Endodermal cell (in vitro differentiated cells): ENCODE measurements around the gene OGG1. TPM values are rescaled to one million over a fixed set of nuclear protein-coding genes. Genes with fewer than 3 reads are reported as not detected.

Source experiments
- DNase-seq: peaks from one replicate; pipeline ENCODE4 v3.0.0-alpha.2; 2017
- H3K27ac ChIP-seq: 2 replicates; pipeline ENCODE4 v1.5.1; 2013; ENCODE audit warnings: mild to moderate bottlenecking, low read depth, low read length, moderate library complexity
- H3K27me3 ChIP-seq: 2 replicates; pipeline ENCODE4 v1.6.1; 2013; ENCODE audit warnings: mild to moderate bottlenecking, low read length, moderate library complexity; ENCODE audit not compliant: insufficient read depth, control insufficient read depth, poor library complexity, severe bottlenecking
- H3K36me3 ChIP-seq: 2 replicates; pipeline ENCODE4 v1.7.0; 2013; ENCODE audit warnings: mild to moderate bottlenecking, low read length, moderate library complexity; ENCODE audit not compliant: control insufficient read depth, insufficient read depth
- H3K4me1 ChIP-seq: one replicate; pipeline ENCODE4 v1.7.0; 2013; ENCODE audit warnings: low read length; ENCODE audit not compliant: control insufficient read depth, insufficient read depth
- H3K4me3 ChIP-seq: 2 replicates; pipeline ENCODE4 v1.5.1; 2013; ENCODE audit warnings: mild to moderate bottlenecking, low read length, moderate library complexity
- H3K9ac ChIP-seq: 2 replicates; pipeline ENCODE4 v1.6.1; 2013; ENCODE audit warnings: mild to moderate bottlenecking, low read length, moderate library complexity; ENCODE audit not compliant: poor library complexity, severe bottlenecking; ENCODE audit errors: extremely low read depth
- H3K9me3 ChIP-seq: 2 replicates; pipeline ENCODE4 v1.6.1; 2013; ENCODE audit warnings: mild to moderate bottlenecking, low read length, moderate library complexity; ENCODE audit not compliant: control insufficient read depth
- H3K27ac Mint-ChIP-seq: 2 replicates; pipeline ENCODE4 v1.8.0; 2020; ENCODE audit warnings: mixed read lengths
- H3K27me3 Mint-ChIP-seq: 2 replicates; pipeline ENCODE4 v1.8.0; 2021; ENCODE audit warnings: mild to moderate bottlenecking, mixed read lengths; ENCODE audit not compliant: insufficient read depth
- H3K36me3 Mint-ChIP-seq: 2 replicates; pipeline ENCODE4 v1.8.0; 2020; ENCODE audit warnings: low read depth, mixed read lengths
- H3K4me1 Mint-ChIP-seq: 2 replicates; pipeline ENCODE4 v1.8.0; 2020; ENCODE audit warnings: mixed read lengths
- H3K4me3 Mint-ChIP-seq: 2 replicates; pipeline ENCODE4 v1.8.0; 2020; ENCODE audit warnings: mild to moderate bottlenecking, moderate library complexity, mixed read lengths
- H3K9me3 Mint-ChIP-seq: 2 replicates; pipeline ENCODE4 v1.8.0; 2020; ENCODE audit warnings: mild to moderate bottlenecking, mixed read lengths
- WGBS, 2 experiments: methylation state at CpG; one replicate each; pipeline versions ENCODE4 v1.1.5 to v1.1.7; 2013; ENCODE audit warnings: missing lambda C conversion rate in 2 of 2, mixed read lengths in 1 of 2; ENCODE audit not compliant: insufficient coverage in 1 of 2, insufficient read length in 1 of 2; 5-methylcytosine and 5-hydroxymethylcytosine counted together
- total RNA-seq, 2 donors: library from RNA; stranded (reverse); fragmentation: NEBNext Ultra II Directional in 1 of 2; extraction: Animal tissue kit (Norgen Biotek cat#: 25700) in 1 of 2; gene quantifications; 2 replicates in 1 of 2; 3 replicates in 1 of 2; pipeline ENCODE4 v1.2.1, GENCODE V29; 2021
- TF ChIP-seq, protein P1 (sequence below): fragments of 200-600 bp; sonication (generic); conservative IDR thresholded peaks from 2 replicates; pipeline ENCODE4 v1.5.0; 2021; ENCODE audit warnings: antibody characterized with exemption, mild to moderate bottlenecking

The OGG1 gene
- total RNA-seq, 2 donors from 2014 or later, result 28.6 to 34.0 TPM

GRCh38 chr3:9803494-9803893, 53.7 kb downstream of the OGG1 start:
- Mint-ChIP-seq H3K4me1 (peaks cover 1% of the 10 kb centered on the region), H3K4me3 (no peak overlapping the region), H3K27ac (no peak overlapping the region), H3K36me3 (peaks cover 70% of the 10 kb centered on the region), H3K27me3 (no peaks in the 10 kb centered on the region), H3K9me3 (no peaks in the 10 kb centered on the region)
- Histone ChIP-seq H3K27me3 (no peaks in the 10 kb centered on the region), H3K9ac (no peak overlapping the region), H3K4me1 (no peaks in the 10 kb centered on the region), H3K27ac (no peak overlapping the region), H3K36me3 (peaks cover 82% of the 10 kb centered on the region), H3K9me3 (no peaks in the 10 kb centered on the region), H3K4me3 (no peak overlapping the region)
- DNase-seq, result no peak
- 100% methylated on average over 1 of the region's 1 CpG; no CpG with 5 or more reads in 1 of the 2 experiments for WGBS, 2 experiments
- TF ChIP-seq, protein P1, sequence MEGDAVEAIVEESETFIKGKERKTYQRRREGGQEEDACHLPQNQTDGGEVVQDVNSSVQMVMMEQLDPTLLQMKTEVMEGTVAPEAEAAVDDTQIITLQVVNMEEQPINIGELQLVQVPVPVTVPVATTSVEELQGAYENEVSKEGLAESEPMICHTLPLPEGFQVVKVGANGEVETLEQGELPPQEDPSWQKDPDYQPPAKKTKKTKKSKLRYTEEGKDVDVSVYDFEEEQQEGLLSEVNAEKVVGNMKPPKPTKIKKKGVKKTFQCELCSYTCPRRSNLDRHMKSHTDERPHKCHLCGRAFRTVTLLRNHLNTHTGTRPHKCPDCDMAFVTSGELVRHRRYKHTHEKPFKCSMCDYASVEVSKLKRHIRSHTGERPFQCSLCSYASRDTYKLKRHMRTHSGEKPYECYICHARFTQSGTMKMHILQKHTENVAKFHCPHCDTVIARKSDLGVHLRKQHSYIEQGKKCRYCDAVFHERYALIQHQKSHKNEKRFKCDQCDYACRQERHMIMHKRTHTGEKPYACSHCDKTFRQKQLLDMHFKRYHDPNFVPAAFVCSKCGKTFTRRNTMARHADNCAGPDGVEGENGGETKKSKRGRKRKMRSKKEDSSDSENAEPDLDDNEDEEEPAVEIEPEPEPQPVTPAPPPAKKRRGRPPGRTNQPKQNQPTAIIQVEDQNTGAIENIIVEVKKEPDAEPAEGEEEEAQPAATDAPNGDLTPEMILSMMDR, result no peak

GRCh38 chr3:9804996-9805395, 55.2 kb downstream of the OGG1 start:
- Mint-ChIP-seq H3K4me1 (peaks cover 8% of the 10 kb centered on the region), H3K9me3 (no peaks in the 10 kb centered on the region), H3K36me3 (peaks cover 61% of the 10 kb centered on the region), H3K27ac (no peak overlapping the region), H3K27me3 (no peaks in the 10 kb centered on the region), H3K4me3 (no peak overlapping the region)
- TF ChIP-seq, protein P1, result no peak
- Histone ChIP-seq H3K4me3 (no peak overlapping the region), H3K27me3 (no peaks in the 10 kb centered on the region), H3K36me3 (peaks cover 69% of the 10 kb centered on the region), H3K9ac (no peak overlapping the region), H3K27ac (no peak overlapping the region), H3K9me3 (no peaks in the 10 kb centered on the region), H3K4me1 (peaks cover 3% of the 10 kb centered on the region)
- no peak for DNase-seq
- 97 to 100% methylated on average over 3 to 5 of the region's 5 CpGs for WGBS, 2 experiments

GRCh38 chr3:9806137-9806536, 56.4 kb downstream of the OGG1 start:
- no peak for DNase-seq
- 95 to 100% methylated on average over 5 to 12 of the region's 12 CpGs for WGBS, 2 experiments
- Histone ChIP-seq H3K36me3 (peaks cover 57% of the 10 kb centered on the region), H3K27ac (no peak overlapping the region), H3K9me3 (no peaks in the 10 kb centered on the region), H3K4me1 (peaks cover 3% of the 10 kb centered on the region), H3K27me3 (peaks cover 6% of the 10 kb centered on the region), H3K9ac (no peak overlapping the region), H3K4me3 (no peak overlapping the region)
- Mint-ChIP-seq H3K27ac (no peak overlapping the region), H3K36me3 (peaks cover 52% of the 10 kb centered on the region), H3K9me3 (no peaks in the 10 kb centered on the region), H3K4me1 (peaks cover 8% of the 10 kb centered on the region), H3K27me3 (peaks cover 9% of the 10 kb centered on the region), H3K4me3 (no peak overlapping the region)
- TF ChIP-seq, protein P1, result no peak

Other genes with a start within 250 kb of the OGG1 start
- 1 to 10 TPM; 1.1 to 6.7 TPM for gene LHFPL4, start 196.1 kb upstream of the OGG1 start, total RNA-seq
- gene MTMR14, start 100.4 kb upstream of the OGG1 start, total RNA-seq, result 10 to 100 TPM; 41.8 to 47.9 TPM
- gene CPNE9, start 46.1 kb upstream of the OGG1 start, total RNA-seq, result under 1 TPM; 0.15 to 0.62 TPM
- gene BRPF1, start 18.2 kb upstream of the OGG1 start, total RNA-seq, result 10 to 100 TPM; 22.7 to 28.5 TPM
- 10 to 100 TPM; 10.1 to 13.3 TPM for gene CAMK1, start 20.0 kb downstream of the OGG1 start, total RNA-seq
- 10 to 100 TPM; 52.4 to 62.0 TPM for gene TADA3, start 42.5 kb downstream of the OGG1 start, total RNA-seq
- gene ARPC4, start 43.1 kb downstream of the OGG1 start, total RNA-seq, result 100 to 1,000 TPM; 150 to 153 TPM
- 10 to 100 TPM; 21.6 to 35.0 TPM for gene TTLL3, start 60.3 kb downstream of the OGG1 start, total RNA-seq
- gene RPUSD3, start 94.1 kb downstream of the OGG1 start, total RNA-seq, result 10 to 100 TPM; 56.9 to 67.1 TPM
- gene CIDEC, start 130.3 kb downstream of the OGG1 start, total RNA-seq, result not detected
- 10 to 100 TPM; 21.9 to 29.1 TPM for gene JAGN1, start 140.7 kb downstream of the OGG1 start, total RNA-seq
- 1 to 10 TPM; 1.2 to 1.6 TPM for gene IL17RE, start 152.9 kb downstream of the OGG1 start, total RNA-seq
- gene IL17RC, start 167.1 kb downstream of the OGG1 start, total RNA-seq, result 10 to 100 TPM; 15.7 to 19.0 TPM
- 10 to 100 TPM; 35.7 to 43.2 TPM for gene CRELD1, start 183.9 kb downstream of the OGG1 start, total RNA-seq
- 10 to 100 TPM in 1 of 2 donors, 1 to 10 TPM in 1; 7.4 to 11.3 TPM for gene PRRT3, start 202.5 kb downstream of the OGG1 start, total RNA-seq
- gene EMC3, start 236.9 kb downstream of the OGG1 start, total RNA-seq, result 10 to 100 TPM; 35.6 to 45.3 TPM